B cell (primary cell): ENCODE measurements around the gene LDLRAD1. TPM values are rescaled to one million over a fixed set of nuclear protein-coding genes. Genes with fewer than 3 reads are reported as not detected.
"Not testable (repeated sequence)": the region's sequence is repeated elsewhere in the genome, so short reads cannot be mapped to it uniquely, and the experiment has no call there.

Source experiments
- ATAC-seq: fragments of 200-7000 bp; cut with Tn5 transposase; one replicate; pipeline ENCODE4 v1.10.0; 2021; ENCODE audit warnings: low read depth, mild to moderate bottlenecking, moderate number of reproducible peaks, moderate library complexity
- CTCF ChIA-PET: fragments of 350-600 bp; sonication (Branson Sonifier 250); formaldehyde crosslinking; loops from one replicate; lab custom pipeline; 2021; ENCODE audit warnings: antibody characterized with exemption, inconsistent platforms; lab: Charles Lee
- POLR2A ChIA-PET: fragments of 350-600 bp; sonication (Branson Sonifier 250); formaldehyde crosslinking; loops from one replicate; lab custom pipeline; 2021; ENCODE audit warnings: antibody characterized with exemption; lab: Charles Lee
- DNase-seq: peaks from one replicate; pipeline ENCODE4 v3.0.0; 2013
- H2AFZ ChIP-seq: 2 replicates; pipeline ENCODE4 v1.6.1; 2012; ENCODE audit warnings: mild to moderate bottlenecking, low read depth, low read length; ENCODE audit not compliant: insufficient read depth, poor library complexity, severe bottlenecking
- H3K27ac ChIP-seq, 2 donors: 1 replicate in 1 of 2; 2 replicates in 1 of 2; pipeline ENCODE4 v1.5.1; 2012 to 2013; ENCODE audit warnings: low read length in 2 of 2, mild to moderate bottlenecking in 2 of 2, moderate library complexity in 1 of 2
- H3K27me3 ChIP-seq, 4 experiments: fragments of 200-600 bp in 1 of 4; sonication (generic) in 1 of 4; replicated peaks in 1 of 4; 1 replicate in 2 of 4; 2 replicates in 2 of 4; pipeline versions ENCODE4 v1.6.1 to v1.7.0; 2013 to 2016; ENCODE audit warnings: low read length in 3 of 4, mild to moderate bottlenecking in 2 of 4, mixed read lengths in 1 of 4, moderate library complexity in 1 of 4; ENCODE audit not compliant: insufficient read depth in 4 of 4, control insufficient read depth in 3 of 4; ENCODE audit errors: control extremely low read depth in 1 of 4
- H3K36me3 ChIP-seq, 2 experiments: replicated peaks in 1 of 2; 1 replicate in 1 of 2; 2 replicates in 1 of 2; pipeline versions ENCODE4 v1.6.1 to v1.7.1; 2013; ENCODE audit warnings: low read length in 1 of 2; ENCODE audit not compliant: insufficient read depth in 2 of 2, control insufficient read depth in 1 of 2; ENCODE audit errors: control extremely low read depth in 1 of 2, extremely low read depth in 1 of 2
- H3K4me1 ChIP-seq, 2 donors: fragments of 200-600 bp in 1 of 2; sonication (generic) in 1 of 2; 1 replicate in 1 of 2; 2 replicates in 1 of 2; pipeline versions ENCODE4 v1.5.1 to v1.6.1; 2013 to 2017; ENCODE audit warnings: low read length in 2 of 2; ENCODE audit not compliant: control insufficient read depth in 2 of 2, insufficient read depth in 2 of 2
- H3K4me2 ChIP-seq: replicated peaks from 2 replicates; pipeline ENCODE3; 2012; ENCODE audit warnings: mild to moderate bottlenecking, low read depth, low read length; ENCODE audit not compliant: poor library complexity, severe bottlenecking
- H3K4me3 ChIP-seq, 5 experiments: fragments of 200-600 bp in 1 of 5; sonication (generic) in 1 of 5; 1 replicate in 3 of 5; 2 replicates in 2 of 5; pipeline versions ENCODE4 v1.5.1 to v1.7.0; 2011 to 2016; ENCODE audit warnings: low read length in 4 of 5, mild to moderate bottlenecking in 4 of 5, low read depth in 2 of 5, control low read depth in 1 of 5, moderate library complexity in 1 of 5; ENCODE audit not compliant: insufficient read depth in 1 of 5; ENCODE audit errors: control extremely low read depth in 1 of 5, extremely low read depth in 1 of 5
- H3K79me2 ChIP-seq: fragments of 200-600 bp; sonication (generic); one replicate; pipeline ENCODE4 v1.6.0; 2016; ENCODE audit warnings: low read length; ENCODE audit not compliant: control insufficient read depth, insufficient read depth
- H3K9ac ChIP-seq: fragments of 200-600 bp; sonication (generic); 2 replicates; pipeline ENCODE4 v1.6.1; 2017; ENCODE audit warnings: mild to moderate bottlenecking, low read length, moderate library complexity
- H3K9me3 ChIP-seq, 3 donors: one replicate each; pipeline versions ENCODE4 v1.6.1 to v1.7.1; 2013; ENCODE audit warnings: low read length in 2 of 3; ENCODE audit not compliant: control insufficient read depth in 2 of 3, insufficient read depth in 1 of 3; ENCODE audit errors: control extremely low read depth in 1 of 3
- H4K20me1 ChIP-seq: 2 replicates; pipeline ENCODE4 v1.6.0; 2012; ENCODE audit warnings: mild to moderate bottlenecking, low read length; ENCODE audit not compliant: insufficient read depth, control insufficient read depth, poor library complexity, severe bottlenecking
- H3K27ac Mint-ChIP-seq: one replicate; pipeline ENCODE4 v1.8.0; 2021; ENCODE audit warnings: mixed read lengths
- H3K27me3 Mint-ChIP-seq: one replicate; pipeline ENCODE4 v1.8.0; 2021; ENCODE audit warnings: mixed read lengths
- H3K4me1 Mint-ChIP-seq: one replicate; pipeline ENCODE4 v1.8.0; 2021; ENCODE audit warnings: mixed read lengths
- H3K4me3 Mint-ChIP-seq: one replicate; pipeline ENCODE4 v1.8.0; 2021; ENCODE audit warnings: mixed read lengths
- H3K9me3 Mint-ChIP-seq: one replicate; pipeline ENCODE4 v1.8.0; 2022; ENCODE audit warnings: mixed read lengths; ENCODE audit not compliant: insufficient read depth
- EZH2 ChIP-seq: IDR thresholded peaks from 2 replicates; pipeline ENCODE4 v1.6.1; 2012; ENCODE audit warnings: borderline replicate concordance, low read depth, mild to moderate bottlenecking, moderate library complexity, low read length; ENCODE audit not compliant: insufficient read depth, poor library complexity, severe bottlenecking
- WGBS: methylation state at CpG from one replicate; pipeline ENCODE4 v1.1.5; 2013; ENCODE audit warnings: missing lambda C conversion rate; ENCODE audit not compliant: insufficient coverage; 5-methylcytosine and 5-hydroxymethylcytosine counted together
- intact Hi-C: fragments of 100-400 bp; cut with micrococcal nuclease; formaldehyde crosslinking; loops from one replicate; pipeline ENCODE4 v1.10.0; 2022
- polyA plus RNA-seq: library from polyadenylated mRNA; depleted of rRNA; stranded (reverse); fragments of >200 nt; gene quantifications from 2 replicates; pipeline ENCODE4 v1.2.3, GENCODE V29; 2012
- total RNA-seq, 2 donors: library from RNA; stranded (reverse); fragments of 120-200 nt in 1 of 2; gene quantifications; 1 replicate in 1 of 2; 2 replicates in 1 of 2; pipeline versions ENCODE4 v1.2.3 to v1.2.4, GENCODE V29; 2013 to 2022

LDLRAD1 gene
- total and polyA plus RNA-seq, 2 donors (not counting 1 experiment from before 2014, with no cell fraction given), result not detected

GRCh38 chr1:54004481-54005049 is 13.4 kb downstream of the LDLRAD1 start:
- no peaks in the 10 kb centered on the region for H3K36me3 ChIP-seq
- H3K9me3 ChIP-seq, result peaks cover 0 to 12% (median 0%) of the 10 kb centered on the region in 3 donors
- no peaks in the 10 kb centered on the region for H3K27me3 ChIP-seq
- H3K27ac ChIP-seq, result no peak overlapping the region
- H3K9ac ChIP-seq, result no peak overlapping the region
- Mint-ChIP-seq H3K4me1 (no peaks in the 10 kb centered on the region), H3K27me3 (peaks cover 19% of the 10 kb centered on the region), H3K9me3 (no peaks in the 10 kb centered on the region), H3K27ac (no peak overlapping the region), H3K4me3 (no peak overlapping the region)
- ATAC-seq, result no peak
- H2AFZ ChIP-seq, result no peak overlapping the region
- no peak for TF ChIP-seq EZH2
- no peak for DNase-seq
- no peaks in the 10 kb centered on the region for H3K4me1 ChIP-seq
- ChIA-PET CTCF (no interaction called here), POLR2A (no interaction called here)
- H3K4me3 ChIP-seq, result no peak overlapping the region
- no peaks in the 10 kb centered on the region for H3K79me2 ChIP-seq
- intact Hi-C loops, result no loop called here
- WGBS, result 94% methylated on average over 26 of the region's 27 CpGs
- H3K4me2 ChIP-seq, result no peak overlapping the region
- H4K20me1 ChIP-seq, result no peaks in the 10 kb centered on the region

- H3K9me3 Mint-ChIP-seq, H3K36me3 ChIP-seq, H3K27me3 ChIP-seq, H3K4me3 Mint-ChIP-seq, H3K27ac Mint-ChIP-seq, H3K27ac ChIP-seq, H3K4me1 Mint-ChIP-seq, H3K4me2 ChIP-seq, ATAC-seq, H2AFZ ChIP-seq, H3K4me1 ChIP-seq, H3K4me3 ChIP-seq, H4K20me1 ChIP-seq, POLR2A ChIA-PET, H3K9ac ChIP-seq, intact Hi-C loops, DNase-seq, H3K79me2 ChIP-seq: not testable (repeated sequence)
- WGBS, result 94% methylated on average over 19 of the region's 19 CpGs
- peaks cover 14% of the 10 kb centered on the region for H3K27me3 Mint-ChIP-seq
- CTCF ChIA-PET, result interaction anchor here (0.6 kb wide), 1 partner anchor 10 kb away, joined by 3 read pairs; no protein-coding TSS in a partner anchor
- H3K9me3 ChIP-seq, result peaks cover 0 to 12% (median 0%) of the 10 kb centered on the region in 3 donors
Observed at GRCh38 chr1:54003750-54004480, 14.1 kb downstream of the LDLRAD1 start.
